ENCODE measurements around the gene YIPF1.

GRCh38 chr1:53825306-53825705 is 64.3 kb downstream of the YIPF1 start:
- TF ChIP-seq CTCF (IDR thresholded peaks at IDR 0.05) (no peak), POLR2A (IDR thresholded peaks at IDR 0.05) (no peak)
